ENCODE results near the gene RNF182. TPM values are rescaled to one million over a fixed set of nuclear protein-coding genes. Genes with fewer than 3 reads are reported as not detected.

Gene RNF182
- total RNA-seq, 4 donors from 2014 or later: 1.3 to 4.5 (median 3.0) TPM

DNA sequence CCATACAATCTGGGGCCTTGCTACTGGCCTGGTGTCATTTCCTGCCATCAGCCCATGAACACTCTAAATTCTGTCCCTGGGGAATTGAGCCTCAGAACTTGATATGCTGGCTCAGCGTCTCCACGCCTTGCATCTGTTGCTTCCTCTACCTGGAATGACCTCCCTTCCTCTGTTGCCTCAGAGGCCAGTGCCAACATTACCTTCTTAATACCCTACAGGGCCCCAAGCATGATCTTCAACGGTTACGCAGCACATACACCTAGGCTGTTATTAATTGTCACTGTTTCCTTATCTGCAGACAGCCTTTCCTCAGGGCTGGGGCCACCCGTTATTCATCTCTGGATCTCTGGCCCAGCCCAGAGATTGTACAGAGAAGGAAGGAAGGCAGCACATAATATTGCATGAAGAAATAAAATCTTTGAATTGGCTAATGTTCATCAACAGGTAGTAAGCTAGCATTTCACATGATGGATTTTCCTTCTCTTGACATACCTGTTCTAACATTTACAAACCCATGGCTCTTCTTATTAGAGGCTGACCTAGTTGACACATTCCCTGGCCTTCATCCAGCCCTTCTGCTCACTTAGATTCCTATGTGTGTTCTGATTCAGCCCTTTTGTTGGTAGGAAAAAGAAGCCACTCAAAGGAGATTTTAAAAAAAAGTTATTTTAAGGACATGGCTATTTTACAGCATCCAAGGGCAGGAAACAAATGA is 8.4 kb upstream of the RNF182 start:
- no peak for TF ChIP-seq POLR2A (IDR thresholded peaks at IDR 0.05)
- TF ChIP-seq, protein P1, sequence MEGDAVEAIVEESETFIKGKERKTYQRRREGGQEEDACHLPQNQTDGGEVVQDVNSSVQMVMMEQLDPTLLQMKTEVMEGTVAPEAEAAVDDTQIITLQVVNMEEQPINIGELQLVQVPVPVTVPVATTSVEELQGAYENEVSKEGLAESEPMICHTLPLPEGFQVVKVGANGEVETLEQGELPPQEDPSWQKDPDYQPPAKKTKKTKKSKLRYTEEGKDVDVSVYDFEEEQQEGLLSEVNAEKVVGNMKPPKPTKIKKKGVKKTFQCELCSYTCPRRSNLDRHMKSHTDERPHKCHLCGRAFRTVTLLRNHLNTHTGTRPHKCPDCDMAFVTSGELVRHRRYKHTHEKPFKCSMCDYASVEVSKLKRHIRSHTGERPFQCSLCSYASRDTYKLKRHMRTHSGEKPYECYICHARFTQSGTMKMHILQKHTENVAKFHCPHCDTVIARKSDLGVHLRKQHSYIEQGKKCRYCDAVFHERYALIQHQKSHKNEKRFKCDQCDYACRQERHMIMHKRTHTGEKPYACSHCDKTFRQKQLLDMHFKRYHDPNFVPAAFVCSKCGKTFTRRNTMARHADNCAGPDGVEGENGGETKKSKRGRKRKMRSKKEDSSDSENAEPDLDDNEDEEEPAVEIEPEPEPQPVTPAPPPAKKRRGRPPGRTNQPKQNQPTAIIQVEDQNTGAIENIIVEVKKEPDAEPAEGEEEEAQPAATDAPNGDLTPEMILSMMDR (IDR thresholded peaks at IDR 0.05): no peak
- WGBS, 2 donors: 81 to 84% methylated on average over 5 of the region's 5 CpGs
- Histone ChIP-seq H3K36me3 (no peaks in the 10 kb centered on the region), H3K4me3 (replicated peaks in 1 of 3) (no peak overlapping the region), H3K27ac (peak overlapping the region in 2 of 3 donors; percentile 24 to 42), H3K4me1 (peaks cover 4 to 9% of the 10 kb centered on the region in 2 donors), H3K9me3 (no peaks in the 10 kb centered on the region), H3K27me3 (no peaks in the 10 kb centered on the region)
- peak; percentile 81 for DNase-seq
- intact Hi-C loops (cut with DNase I): no loop called here

DNA sequence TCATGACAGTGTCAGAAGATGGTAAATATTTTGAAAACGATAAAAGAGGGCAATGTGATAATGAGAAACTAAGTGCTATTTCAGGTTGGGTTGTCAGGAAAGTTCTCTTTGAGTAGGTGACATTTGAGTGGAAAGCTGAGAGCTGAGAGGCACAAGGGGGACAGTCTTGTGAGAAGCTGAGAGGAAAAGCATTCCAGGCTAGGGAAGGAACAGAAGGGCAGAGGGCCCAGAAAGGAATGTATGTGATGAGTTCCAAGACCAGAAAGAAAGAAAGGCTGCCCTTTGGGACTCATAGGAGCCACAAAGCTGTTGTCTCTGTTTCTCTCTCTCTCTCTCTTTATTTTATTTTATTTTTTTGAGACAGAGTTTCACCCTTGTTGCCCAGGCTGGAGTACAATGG is 7.6 kb upstream of the RNF182 start:
- no peak for DNase-seq
- no peak overlapping the region for H3K4me3 ChIP-seq (replicated peaks in 1 of 3)
- WGBS, 2 donors: 44 to 48% methylated on average over 1 of the region's 1 CpG
- H3K4me1 ChIP-seq: peaks cover 4 to 9% of the 10 kb centered on the region in 2 donors
- peak overlapping the region in 2 of 3 donors; percentile 8 to 42 for H3K27ac ChIP-seq
- H3K36me3 ChIP-seq: no peaks in the 10 kb centered on the region
- H3K9me3 ChIP-seq: no peaks in the 10 kb centered on the region
- H3K27me3 ChIP-seq: no peaks in the 10 kb centered on the region
- intact Hi-C loops (cut with DNase I): no loop called here
- TF ChIP-seq, protein P1 (IDR thresholded peaks at IDR 0.05): no peak
- no peak for TF ChIP-seq POLR2A (IDR thresholded peaks at IDR 0.05)

DNA sequence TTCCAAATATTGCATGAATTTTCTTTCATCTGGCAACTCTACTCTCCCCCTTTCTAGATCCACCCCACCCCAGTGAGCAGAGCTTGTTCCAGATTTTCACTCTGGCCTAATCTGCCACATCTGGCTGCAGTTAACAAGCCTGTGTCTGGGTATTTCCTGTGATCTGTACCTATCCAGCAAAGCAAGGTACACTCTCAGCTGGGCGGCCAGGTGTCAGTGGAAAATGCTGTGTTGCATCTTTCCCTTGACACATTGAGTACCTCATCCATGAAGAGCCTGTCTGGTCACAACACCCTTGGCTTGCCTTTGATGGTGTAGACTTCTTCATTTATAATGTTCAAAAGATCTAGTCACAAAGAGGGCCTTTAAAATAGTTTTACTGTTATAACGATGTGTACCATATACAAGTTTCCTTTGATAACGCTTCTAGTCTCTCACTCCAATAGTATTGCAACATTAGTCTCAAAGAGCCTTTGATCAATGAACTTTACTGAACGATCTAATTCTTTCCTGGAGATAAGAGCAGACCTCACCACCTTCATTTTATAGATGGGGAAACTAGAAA is 6.0 kb upstream of the RNF182 start:
- no peaks in the 10 kb centered on the region for H3K9me3 ChIP-seq
- no peaks in the 10 kb centered on the region for H3K27me3 ChIP-seq
- H3K4me3 ChIP-seq (replicated peaks in 1 of 3): no peak overlapping the region
- WGBS, 2 donors: 83 to 85% methylated on average over 4 of the region's 4 CpGs
- intact Hi-C loops (cut with DNase I): no loop called here
- H3K36me3 ChIP-seq: no peaks in the 10 kb centered on the region
- DNase-seq: no peak
- TF ChIP-seq POLR2A (IDR thresholded peaks at IDR 0.05): no peak
- TF ChIP-seq, protein P1 (IDR thresholded peaks at IDR 0.05): no peak
- H3K4me1 ChIP-seq: peaks cover 4 to 10% of the 10 kb centered on the region in 2 donors
- H3K27ac ChIP-seq: no peak overlapping the region

DNA sequence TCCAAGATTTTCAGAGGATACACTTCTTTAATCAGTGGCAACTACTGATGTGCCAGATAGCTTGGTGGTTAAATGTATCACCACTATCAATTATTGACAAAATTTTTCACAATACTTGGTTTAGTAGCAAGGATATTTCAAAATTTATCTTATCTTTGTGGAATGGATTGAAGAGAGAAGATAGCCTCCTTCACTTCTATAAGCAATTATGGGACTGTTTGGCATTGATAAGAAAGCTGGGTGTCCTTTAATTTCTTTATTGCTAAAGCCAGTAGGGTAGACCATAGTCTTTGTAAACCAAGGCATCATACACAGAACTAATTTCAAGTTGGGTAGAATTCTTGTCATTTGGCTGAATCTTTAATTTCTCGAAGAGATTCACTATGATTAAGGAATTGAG is 4.9 kb upstream of the RNF182 start:
- H3K9me3 ChIP-seq: no peaks in the 10 kb centered on the region
- intact Hi-C loops (cut with DNase I): no loop called here
- WGBS, 2 donors: 85 to 100% methylated on average over 1 of the region's 1 CpG
- no peak for DNase-seq
- no peak overlapping the region for H3K4me3 ChIP-seq (replicated peaks in 1 of 3)
- peaks cover 4 to 17% of the 10 kb centered on the region in 2 donors for H3K4me1 ChIP-seq
- H3K27me3 ChIP-seq: no peaks in the 10 kb centered on the region
- no peak for TF ChIP-seq POLR2A (IDR thresholded peaks at IDR 0.05)
- TF ChIP-seq, protein P1 (IDR thresholded peaks at IDR 0.05): no peak
- H3K36me3 ChIP-seq: no peaks in the 10 kb centered on the region
- H3K27ac ChIP-seq: no peak overlapping the region

DNA sequence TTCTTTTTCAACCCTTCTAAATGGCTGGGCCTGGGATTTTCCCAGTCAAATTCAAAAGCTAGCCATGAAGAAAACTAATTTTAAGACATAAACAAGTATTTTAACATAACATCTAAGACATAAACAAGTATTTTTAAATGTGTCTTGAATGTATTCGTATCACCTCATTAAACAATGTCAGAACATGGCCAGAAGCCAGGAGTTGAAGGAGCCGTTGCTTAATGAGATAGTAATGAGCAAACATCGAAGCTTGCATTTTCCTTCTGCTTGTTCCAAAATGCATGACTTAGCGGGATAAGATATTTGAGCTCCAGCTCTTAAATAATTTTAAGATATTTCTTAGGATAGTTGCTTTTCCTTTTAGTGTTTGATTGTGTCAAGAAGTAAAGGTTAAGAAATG is 4.2 kb upstream of the RNF182 start:
- no peak for TF ChIP-seq POLR2A (IDR thresholded peaks at IDR 0.05)
- TF ChIP-seq, protein P1 (IDR thresholded peaks at IDR 0.05): no peak
- Histone ChIP-seq H3K4me3 (replicated peaks in 1 of 3) (no peak overlapping the region), H3K27me3 (no peaks in the 10 kb centered on the region), H3K27ac (no peak overlapping the region), H3K36me3 (no peaks in the 10 kb centered on the region), H3K9me3 (no peaks in the 10 kb centered on the region), H3K4me1 (peaks cover 4 to 23% of the 10 kb centered on the region in 2 donors)
- 87 to 94% methylated on average over 4 of the region's 4 CpGs for WGBS, 2 donors
- intact Hi-C loops (cut with DNase I): no loop called here
- DNase-seq: no peak

Data from thyroid gland (tissue), 4 donors.